Activated CD8-positive, alpha-beta memory T cell treated with anti-CD3 and anti-CD28 coated beads, Interleukin-2, amount 50 U/mL, for 24 hours (primary cell): ENCODE results near the gene GYG2.
"Not testable (repeated sequence)": the region's sequence is repeated elsewhere in the genome, so short reads cannot be mapped to it uniquely, and the experiment has no call there.

Experiments used
- DNase-seq: peaks from one replicate; pipeline ENCODE4 v3.0.0-alpha.2; 2020; ENCODE audit errors: extremely low read depth

Gene GYG2

DNA sequence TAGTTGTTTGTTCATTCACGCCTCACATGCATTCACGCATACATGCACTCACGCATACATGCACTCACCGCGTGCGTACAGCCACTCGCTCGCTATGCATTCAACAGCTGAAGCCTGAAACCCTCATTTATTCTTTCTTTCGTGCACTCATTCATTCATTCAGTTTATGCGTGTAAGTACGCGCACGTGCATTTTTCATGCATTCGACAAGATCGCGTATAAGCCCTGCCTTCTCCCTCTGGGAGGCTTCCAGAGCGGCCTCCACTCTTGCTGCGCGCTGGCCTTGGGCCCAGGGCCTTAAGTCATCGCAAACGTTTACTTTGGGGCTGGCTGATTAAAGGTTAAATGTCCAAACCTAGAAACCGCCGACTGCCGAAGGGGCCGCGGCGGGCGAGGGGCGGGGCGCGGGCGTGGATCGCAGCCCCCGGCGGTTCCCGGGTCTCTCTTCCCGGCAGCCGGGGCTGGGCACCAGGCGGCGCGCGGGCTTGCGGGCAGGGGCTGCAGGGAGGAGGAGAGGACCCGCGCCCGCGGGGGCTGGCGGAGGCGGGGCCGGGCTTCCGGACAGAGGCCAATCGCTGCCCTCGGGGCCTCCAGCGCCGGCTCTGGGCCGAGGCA, at the start of gene GYG2:
Gene GYG2, plus strand, starts transcription at position 587 of the 615 bp plus-strand sequence. CDS start 1,259 bp downstream, outside the sequence.
- DNase-seq, result no peak

DNA sequence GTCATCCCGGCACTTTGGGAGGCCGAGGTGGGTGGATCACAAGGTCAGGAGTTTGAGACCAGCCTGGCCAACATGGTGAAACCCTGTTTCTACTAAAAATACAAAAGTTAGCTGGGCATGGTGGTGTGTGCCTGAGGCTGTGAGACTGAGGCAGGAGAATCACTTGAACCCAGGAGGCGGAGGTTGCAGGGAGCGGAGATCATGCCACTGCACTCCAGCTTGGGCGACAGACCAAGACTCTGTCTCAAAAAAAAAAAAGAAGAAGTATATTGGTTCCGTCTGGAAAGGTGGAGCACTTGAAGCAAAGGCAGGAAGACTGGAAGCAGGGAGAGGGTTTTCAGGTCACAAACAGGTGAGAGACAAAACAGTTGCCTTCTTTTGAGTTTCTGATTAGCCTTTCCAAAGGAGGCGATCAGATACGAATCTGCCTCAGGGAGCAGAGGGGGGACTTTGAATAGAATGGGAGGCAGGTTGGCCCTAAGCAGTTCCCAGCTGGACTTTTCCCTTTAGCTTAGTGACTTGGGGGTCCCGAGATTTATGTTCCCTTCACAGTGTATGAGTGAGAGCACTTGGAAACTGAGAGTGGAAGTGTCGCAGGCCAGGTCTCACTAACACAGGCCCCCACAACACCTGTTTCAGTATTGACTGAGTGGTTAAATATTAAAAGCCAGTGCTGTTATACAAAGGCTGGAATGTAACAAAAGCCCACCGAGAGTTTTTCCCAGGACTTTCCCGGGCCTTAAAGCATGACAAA, 48.1 kb upstream of the GYG2 start:
- DNase-seq, result not testable (repeated sequence)

DNA sequence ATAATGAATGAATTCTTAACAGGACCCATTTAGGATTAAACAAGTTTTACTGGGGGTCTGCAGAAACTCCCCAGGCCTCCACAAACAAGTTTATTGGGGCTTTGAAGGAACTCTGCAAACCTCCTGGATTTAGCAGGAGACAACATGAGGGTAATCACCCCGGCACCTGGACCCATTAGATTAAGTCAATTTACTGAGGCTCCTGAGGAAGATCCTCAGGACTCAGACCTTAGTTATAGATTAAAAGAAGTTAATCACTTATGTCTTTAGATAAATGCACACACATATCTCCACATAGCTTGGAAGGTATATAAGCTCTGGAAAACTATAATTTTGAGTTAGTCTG, 47.5 kb upstream of the GYG2 start:
- no peak for DNase-seq

DNA sequence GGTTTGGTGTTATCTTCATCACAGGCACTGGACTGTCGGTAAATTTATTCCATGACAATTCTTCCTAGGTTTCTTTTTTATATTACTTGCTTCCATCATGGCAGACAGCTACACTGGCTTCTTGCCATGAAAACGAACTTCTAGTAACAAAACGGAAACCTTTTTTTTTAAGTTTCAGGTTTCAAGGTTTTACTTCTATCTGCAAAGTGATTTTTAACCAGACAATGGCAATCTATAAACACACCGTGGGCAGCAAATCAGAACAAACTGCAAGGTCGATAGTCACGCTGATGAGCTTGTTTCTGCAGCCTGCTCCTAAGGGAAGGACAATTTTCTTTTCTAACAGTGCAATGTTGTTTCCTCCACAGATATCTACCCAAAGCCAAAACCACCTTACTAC, 47.0 kb upstream of the GYG2 start:
- DNase-seq, result no peak

DNA sequence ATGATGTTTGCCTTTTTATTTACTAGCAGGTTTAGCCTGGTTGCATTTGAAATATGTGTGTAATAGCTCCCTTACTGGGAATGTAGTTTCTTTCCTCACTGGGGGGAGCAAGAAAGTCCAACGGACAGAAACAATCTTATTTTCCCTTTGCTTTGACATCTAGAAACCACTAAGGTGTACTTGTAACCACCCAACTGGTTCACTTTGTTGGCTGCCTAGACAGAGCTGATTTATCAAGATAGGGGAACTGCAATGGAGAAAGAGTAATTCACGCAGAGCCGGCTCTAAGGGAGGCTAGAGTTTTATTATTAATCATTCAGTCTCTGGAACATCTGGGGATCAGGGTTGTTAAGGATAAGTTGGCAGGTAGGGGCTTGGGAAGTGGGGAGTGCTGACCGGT, 46.6 kb upstream of the GYG2 start:
- DNase-seq, result no peak

DNA sequence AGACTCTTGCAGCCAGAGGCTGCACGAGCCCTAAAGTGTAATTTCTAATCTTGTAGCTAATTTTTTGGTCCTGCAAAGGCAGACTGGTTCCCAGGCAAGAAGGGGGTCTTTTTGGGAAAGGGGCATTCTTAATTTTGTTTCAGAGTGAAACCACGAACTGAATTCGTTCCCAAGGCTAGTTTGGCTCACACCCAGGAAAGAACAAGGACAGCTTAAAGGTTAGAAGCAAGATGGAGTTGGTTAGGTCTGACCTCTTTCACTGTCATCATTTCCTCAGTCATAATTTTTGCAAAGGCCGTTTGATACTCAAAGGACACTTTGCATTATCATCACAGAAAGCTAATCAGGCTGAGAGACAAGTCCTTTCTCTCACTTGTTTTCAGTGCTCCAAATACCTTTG, 46.0 kb upstream of the GYG2 start:
- no peak for DNase-seq

DNA sequence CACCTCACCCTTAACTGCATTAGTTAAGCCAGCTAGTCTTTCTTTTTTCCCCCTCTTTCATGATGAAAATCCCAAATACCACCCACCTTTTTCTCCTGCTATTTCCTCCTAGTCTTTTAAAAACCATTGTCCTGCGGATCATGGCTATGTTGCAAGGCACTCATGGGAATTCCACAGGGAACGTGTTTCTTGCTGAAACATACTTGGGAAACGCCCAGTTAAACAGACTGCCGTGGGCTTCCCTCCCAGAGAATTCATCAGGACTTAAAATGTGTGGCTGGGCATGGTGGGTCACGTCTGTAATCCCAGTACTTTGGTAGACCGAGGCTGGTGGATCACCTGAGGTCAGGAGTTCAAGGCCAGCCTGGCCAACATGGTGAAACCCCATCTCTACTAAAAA, 44.7 kb upstream of the GYG2 start:
- no peak for DNase-seq

DNA sequence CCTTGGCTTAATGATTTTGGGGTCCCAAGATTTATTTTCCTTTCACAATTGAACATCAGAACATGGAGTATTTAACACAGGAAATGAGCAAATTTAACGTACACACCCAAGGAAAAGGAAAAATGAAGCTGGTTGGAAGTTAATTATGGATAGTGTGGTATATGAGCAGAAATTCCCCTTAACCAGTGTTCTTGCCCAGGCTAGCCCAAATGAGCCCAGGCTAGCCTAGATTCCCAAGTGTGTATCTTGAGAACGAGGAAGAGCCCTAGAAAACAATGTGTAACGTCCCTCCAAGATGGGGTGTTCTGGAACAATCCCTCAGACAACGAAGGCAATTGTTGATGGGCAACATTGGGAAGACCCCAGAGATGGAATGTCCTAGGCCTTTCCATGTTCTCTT, 43.2 kb upstream of the GYG2 start:
- DNase-seq, result no peak

DNA sequence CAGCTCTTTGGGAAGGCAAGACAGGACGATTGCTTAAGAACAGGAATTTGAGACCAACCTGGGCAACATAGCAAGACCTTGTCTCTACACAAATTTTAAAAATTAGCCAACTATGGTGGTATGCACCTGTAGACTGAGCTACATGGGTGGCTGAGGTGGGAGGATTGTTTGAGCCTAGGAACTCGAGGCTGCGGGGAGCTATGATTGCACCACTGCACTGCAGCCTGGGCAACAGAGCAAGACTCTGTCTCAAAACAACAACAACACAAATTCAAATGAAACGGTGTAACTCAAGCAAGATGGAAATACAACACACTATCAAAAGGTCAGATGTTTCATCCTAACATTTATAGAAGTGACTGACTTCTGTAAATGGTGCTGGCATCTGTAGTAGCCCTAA, 39.8 kb upstream of the GYG2 start:
- DNase-seq, result no peak

DNA sequence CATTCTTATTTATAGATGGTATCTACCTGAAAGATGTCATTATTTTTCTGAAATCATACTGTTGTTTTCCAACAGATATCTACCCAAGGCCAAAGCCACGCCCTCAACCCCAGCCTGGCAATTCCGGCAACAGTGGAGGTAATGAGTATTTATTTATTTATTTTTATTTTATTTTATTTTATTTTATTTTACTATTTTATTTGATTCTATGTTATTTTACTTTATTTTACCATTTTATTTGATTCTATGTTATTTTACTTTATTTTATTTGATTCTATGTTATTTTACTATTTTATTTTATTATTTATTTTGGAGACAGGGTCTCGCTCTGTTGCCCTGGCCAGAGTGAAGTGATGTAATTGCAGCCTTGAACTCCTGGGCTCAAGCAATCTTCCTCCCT, 39.2 kb upstream of the GYG2 start:
- no peak for DNase-seq

DNA sequence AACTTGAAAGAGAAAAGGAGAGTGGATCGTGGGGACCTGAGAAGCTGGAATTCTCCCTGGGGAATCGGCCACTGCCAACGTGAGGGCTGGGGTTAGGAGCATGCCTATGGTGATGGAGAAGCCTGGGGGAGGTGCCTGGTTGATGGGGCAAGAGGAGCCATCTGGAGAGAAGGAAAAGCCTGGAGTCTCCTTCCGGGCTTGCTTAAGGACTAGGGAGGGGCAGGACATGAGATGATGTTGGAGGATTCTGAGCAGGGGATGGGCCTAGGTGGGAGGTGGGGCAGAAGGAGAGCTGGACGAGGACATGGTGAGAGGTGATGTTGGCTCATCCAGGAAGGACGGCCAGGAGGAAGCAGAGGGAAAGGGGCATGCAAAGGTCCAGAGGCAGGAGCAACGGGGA, 35.0 kb upstream of the GYG2 start:
- DNase-seq, result no peak

DNA sequence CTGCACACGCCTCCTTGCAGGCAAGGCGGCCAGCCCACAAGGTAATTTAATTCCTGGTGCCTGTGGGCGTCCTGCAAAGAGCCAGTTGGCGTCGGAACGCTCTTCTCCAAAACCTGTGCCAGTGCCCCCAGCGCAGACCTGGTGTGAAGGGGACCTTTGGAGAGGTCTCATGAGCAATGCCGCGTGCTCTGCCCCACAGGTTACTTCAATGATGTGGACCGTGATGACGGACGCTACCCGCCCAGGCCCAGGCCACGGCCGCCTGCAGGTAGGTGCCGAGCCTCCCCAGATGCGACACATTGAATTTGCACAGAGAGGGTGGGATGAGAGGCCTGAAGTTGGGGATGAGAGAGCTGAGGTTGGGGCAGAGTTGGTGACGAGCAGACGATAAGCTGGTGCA, 34.4 kb upstream of the GYG2 start:
- no peak for DNase-seq

DNA sequence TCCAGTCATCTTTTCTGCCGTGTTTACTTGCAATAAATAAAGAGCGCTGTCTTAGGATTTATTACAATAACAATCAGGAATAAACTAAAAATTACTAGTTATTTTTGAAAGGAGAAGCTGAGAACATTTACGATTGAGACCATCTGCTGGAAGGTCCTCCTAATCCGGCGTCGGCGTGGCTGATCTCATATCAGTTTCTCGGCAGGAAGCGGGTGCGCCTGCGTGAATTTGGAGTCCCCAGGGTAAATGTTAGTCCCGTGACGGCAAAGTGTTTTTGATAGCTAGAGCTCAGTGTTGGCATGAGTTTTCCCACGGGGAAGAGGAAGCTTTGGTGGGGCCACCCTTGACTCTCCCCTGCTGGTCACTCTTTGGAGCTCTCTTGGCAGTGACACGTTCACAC, 31.9 kb upstream of the GYG2 start:
- DNase-seq, result not testable (repeated sequence)

DNA sequence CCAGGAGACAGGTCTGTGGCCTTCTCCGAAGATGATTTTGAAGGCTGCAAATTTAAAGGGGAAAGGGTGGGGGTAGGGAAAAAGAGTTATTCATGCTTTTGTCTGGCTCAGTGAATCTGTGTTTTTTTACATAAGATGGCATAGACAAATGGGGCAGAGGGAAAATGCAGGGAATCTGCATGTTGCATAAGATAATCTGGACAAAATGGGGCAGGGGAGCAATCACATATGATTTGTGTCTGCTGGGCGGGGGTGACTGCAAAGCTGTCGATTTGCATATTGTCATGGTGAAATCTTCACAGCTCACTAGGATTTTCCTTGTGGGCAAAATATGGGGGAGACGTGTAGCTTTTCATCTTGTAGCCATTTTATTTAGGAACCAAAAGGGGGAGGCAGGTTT, 29.4 kb upstream of the GYG2 start:
- no peak for DNase-seq

DNA sequence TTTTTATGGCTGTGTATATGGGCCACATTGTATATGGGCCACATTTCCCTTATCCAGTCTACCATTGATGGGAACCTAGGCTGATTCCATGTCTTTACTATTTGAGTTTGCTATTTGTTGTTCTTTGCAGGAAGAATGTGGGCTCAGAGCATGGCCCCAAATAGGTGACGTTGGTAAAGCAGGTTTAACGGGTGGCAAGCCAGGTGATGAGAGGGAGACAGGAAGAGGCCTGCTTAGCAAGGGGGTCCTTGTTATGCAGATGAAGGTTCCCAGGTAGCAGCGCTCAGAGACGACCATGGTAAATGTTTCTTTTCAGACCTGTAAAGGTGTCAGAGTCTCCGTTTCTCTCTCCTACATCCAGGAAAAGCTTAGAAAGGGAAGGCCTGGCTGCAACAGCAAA, 28.8 kb upstream of the GYG2 start:
- DNase-seq, result not testable (repeated sequence)

DNA sequence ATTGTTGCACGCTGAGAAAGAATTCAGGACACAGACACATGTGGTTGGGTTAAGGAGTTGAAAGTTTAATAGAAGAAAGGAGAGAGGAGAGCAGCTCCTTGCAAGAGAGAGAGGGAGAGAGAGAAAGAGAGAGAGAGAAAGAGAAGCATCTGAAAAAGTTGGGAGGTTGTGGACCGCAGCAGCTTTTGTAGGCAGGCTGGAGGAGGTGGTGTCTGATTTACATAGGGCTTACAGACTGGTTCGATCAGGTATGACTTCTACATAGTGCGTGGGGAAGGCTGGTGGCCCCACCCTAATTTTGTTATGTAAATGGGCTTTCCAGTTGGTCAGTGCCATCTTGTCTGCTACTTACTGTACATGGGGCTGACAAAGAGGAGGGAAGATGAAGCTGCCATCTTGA, 27.5 kb upstream of the GYG2 start:
- no peak for DNase-seq

DNA sequence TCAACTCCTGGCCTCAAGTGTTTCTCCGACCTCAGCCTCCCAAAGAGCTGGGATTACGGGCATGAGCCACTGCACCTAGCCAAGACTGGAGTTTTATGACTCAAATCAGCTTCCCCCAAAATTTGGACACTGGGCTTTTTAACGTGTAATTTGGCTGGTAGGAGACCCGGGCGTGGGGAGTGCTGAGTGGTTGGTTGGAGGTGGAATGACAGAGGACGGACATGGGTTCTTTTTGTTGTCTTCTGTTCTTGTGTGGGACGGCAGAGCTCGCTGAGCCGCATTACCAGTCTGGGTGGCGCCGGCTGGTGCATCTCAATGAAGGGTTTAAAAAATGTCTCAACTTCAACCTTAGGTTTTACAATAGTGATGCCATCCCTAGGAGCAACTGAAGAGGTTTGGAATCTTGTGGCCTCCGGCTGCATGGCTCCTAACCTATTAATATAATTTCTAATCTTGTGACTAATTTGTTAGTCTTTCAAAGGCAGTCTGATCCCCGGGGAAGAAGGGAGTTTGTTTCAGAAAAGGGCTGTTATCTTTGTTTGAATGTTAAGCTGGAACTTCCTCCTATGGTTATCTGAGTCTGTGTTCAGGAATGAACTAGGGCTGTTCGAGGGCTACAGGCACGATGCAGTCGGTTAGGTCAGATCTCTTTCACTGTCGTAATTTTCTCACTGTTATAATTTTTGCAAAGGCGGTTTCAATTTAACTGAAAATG, 26.2 kb upstream of the GYG2 start:
- DNase-seq, result not testable (repeated sequence)

DNA sequence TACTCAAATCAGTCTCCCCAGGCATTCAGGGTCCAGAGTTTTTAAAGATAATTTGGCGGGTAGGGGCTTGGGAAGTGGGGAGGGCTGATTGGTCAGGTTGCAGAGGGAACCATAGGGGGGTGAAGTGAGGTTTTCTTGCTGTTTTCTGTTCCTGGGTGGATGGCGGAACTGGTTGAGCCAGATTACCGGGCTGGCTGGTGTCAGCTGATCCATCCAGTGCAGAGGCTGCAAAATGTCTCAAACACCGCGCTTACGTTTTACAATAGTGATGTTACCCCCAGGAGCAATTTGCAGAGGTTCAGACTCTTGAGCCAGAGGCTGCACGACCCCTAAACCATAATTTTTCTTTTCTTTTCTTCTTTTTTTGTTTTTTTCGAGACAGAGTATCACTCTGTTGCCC, 25.2 kb upstream of the GYG2 start:
- DNase-seq, result not testable (repeated sequence)

DNA sequence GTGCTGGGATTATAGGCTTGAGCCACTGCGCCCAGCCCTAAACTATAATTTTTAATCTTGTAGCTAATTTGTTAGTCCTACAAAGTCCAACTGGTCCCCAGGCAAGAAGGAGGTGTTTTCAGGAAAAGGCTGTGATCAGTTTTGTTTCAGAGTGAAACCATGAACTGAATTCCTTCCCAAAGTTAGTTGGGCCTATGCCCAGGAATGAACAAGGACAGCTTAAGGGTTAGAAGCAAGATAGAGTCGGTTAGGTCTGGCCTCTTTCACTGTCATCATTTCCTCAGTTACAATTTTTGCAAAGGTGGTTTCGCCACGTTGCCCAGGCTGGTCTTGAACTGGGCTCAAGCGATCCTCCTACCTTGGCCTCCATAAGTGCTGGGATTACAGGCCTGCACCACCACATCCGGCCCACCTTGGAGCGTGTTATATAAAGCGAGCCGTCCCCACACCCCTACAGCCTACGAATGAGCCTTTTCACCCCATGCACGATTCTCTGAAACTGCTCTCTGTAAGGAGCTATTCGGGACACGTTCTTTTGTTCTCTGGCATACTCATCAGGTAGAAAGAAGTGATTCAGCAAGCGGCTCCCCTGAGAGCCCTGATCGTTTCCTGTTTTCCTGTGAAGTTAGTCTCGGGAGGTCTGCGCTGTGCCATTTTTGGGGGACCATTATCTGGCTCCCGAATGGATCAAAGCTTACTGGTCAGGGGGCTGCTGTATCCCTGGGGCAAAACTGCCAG, 24.5 kb upstream of the GYG2 start:
- not testable (repeated sequence) for DNase-seq

DNA sequence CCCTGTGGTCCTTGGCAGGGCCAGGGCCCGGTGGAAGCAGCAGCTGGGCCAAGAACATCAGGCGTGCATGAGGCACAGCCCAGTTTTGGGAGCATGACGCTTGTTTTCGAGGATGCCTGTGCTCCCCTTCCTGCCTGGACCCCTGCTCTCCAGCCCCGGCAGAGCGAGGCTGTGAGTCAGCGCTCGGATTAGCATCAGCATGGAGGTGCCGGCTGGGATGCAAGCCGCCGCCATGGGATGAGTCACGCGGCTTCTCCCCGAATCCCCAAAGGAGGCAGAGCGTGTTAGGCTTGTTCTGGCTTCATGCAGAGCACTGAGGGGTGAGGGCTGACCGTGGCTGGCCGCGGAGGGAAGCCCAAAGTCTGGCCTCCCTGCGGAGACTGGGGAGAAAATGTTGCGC, 23.9 kb upstream of the GYG2 start:
- DNase-seq, result not testable (repeated sequence)

DNA sequence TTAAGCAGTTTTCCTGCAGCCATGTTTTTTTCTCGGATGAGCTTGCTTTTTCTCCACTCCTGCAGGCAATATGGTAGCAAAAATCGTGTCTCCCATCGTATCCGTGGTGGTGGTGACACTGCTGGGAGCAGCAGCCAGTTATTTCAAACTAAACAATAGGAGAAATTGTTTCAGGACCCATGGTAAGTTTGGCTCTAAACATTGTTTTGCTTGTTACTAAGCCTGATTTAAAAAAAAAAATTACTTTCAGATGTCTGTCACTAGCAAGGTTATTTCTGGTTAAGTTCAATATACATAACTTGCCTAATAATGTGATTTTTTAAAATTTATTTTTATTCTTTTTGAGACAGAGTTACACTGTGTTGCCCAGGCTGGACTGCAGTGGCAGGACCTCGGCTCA, 17.5 kb upstream of the GYG2 start:
- no peak for DNase-seq

DNA sequence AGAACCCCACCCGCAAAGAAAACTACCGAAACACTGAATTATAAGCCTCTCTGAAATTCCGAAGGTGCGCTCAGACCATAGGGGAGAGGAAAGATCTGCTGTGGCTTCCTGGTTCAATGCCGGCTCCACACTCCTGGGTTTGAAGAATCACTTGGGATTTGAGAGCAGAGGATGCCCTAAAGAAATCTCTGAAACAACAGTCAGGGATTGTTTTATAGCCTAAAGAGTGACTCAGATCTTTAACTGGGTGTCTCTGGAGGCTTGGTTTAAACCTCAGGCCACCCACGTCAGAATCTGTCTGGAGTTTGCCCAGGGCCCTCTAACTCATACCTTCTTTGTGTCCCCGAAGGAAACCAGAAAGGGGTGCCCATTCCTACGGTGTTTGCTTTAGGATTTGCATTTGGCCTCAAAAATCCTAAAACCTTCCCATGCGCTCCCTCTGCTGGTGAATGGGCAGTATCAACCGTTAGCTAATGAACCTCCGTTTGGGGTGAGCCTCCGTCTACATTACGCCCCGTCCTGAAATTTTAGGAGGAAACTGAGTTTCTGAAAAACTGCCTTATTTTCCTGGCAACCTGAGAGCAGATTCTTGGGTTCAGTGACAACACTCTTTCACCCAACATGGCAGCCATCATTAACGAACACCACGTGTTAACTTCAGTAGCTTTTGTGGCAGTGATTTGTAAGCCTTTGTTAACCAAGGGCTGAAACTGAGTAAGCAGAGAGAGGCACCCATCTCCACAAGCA, 16.4 kb upstream of the GYG2 start:
- DNase-seq, result not testable (repeated sequence)
